Fibroblast of peridontal ligament (primary cell): ENCODE measurements around the gene PPP2R2B.
A peak's percentile ranks its signal among the peaks of the same experiment; 100 is the strongest.
"Not testable (repeated sequence)": the region's sequence is repeated elsewhere in the genome, so short reads cannot be mapped to it uniquely, and the experiment has no call there.

ENCODE experiments used
- DNase-seq: peaks from one replicate; pipeline ENCODE4 v3.0.0-alpha.2; 2010; ENCODE audit errors: extremely low read depth

Gene PPP2R2B

DNA sequence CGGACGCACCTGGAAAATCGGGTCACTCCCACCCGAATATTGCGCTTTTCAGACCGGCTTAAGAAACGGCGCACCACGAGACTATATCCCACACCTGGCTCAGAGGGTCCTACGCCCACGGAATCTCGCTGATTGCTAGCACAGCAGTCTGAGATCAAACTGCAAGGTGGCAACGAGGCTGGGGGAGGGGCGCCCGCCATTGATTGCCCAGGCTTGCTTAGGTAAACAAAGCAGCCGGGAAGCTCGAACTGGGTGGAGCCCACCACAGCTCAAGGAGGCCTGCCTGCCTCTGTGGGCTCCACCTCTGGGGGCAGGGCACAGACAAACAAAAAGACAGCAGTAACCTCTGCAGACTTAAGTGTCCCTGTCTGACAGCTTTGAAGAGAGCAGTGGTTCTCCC is 268.8 kb downstream of the PPP2R2B start:
- not testable (repeated sequence) for DNase-seq

DNA sequence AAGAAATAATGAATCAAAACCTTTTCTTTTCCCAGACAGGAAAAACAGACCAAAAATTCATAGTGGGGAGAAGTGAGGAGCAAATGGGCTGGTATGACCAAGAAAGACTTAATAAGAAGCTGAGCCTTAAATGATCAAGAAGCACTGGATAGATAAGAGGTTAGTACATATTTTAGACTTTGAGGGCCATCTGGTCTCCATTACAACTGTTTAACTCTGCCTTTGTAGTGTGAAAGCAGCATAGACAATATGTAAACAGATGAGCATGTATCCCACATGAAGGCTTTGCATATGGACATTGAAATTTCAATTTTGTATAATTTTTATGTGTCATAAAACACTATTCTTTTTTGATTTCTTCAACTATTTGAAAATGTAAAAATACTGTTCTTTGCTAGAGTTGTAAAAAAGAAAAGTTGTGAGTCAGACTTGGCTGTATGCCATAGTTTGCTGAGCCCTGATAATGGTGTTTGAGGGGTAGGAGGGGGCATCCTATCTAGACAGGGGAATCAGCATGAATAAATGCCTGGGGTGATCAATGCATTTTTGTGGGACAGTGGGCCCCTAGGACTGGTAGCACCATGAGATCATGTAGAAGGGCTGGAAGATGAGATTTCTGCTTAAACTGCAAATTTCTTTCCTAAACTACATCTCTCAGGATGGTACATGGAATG is 270.8 kb downstream of the PPP2R2B start:
- no peak for DNase-seq

DNA sequence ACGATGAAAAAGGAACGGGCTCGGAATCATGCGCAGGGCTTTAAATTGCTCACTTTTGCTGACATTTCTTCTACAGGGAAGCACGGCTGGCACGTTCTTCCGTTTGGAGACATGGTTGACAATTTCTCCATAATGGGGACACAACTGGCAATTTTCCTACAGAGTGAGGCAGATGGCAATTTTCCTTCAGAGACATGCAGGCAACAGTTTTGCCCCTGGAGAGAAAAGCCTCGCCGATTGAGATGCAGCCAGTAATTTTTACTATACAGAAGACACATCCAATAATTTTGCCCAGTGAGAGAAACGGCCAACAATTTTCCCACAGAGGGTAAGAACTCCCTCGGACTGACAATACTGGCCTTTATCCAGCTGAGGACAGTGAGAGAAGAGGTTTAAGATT is 271.7 kb downstream of the PPP2R2B start:
- DNase-seq: no peak

GRCh38 chr5:146600376-146600775 is 278.2 kb downstream of the PPP2R2B start:
- no peak for DNase-seq

DNA sequence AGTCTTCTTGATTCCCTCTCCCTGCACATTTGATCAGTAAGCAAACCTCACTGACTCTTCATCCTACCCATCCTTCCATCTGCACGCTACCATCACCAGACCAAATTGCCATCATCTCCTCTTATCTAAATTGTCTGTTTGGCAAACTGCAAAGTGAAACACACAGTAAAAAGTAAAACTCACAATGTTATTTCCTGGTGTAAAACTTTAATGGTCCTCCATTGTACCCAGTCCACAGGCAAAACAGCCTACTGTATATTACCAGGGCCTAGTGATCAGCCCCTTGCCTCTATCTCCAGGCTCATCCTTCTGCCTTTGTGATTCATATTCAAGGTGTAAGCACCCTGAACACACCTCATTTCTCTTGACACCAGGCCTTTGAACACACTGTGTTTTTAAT is 279.3 kb downstream of the PPP2R2B start:
- DNase-seq: no peak

- DNase-seq: no peak
Observed at GRCh38 chr5:146595088-146595487, 283.5 kb downstream of the PPP2R2B start.

- DNase-seq: no peak
Observed at GRCh38 chr5:146592352-146592751, 286.2 kb downstream of the PPP2R2B start.

GRCh38 chr5:146589028-146589345 is 289.6 kb downstream of the PPP2R2B start:
- DNase-seq: no peak

- no peak for DNase-seq
Observed at GRCh38 chr5:146588331-146589027, 290.1 kb downstream of the PPP2R2B start.

- DNase-seq: no peak
Observed at GRCh38 chr5:146586752-146587151, 291.8 kb downstream of the PPP2R2B start.

GRCh38 chr5:146584750-146585149 is 293.8 kb downstream of the PPP2R2B start:
- no peak for DNase-seq

DNA sequence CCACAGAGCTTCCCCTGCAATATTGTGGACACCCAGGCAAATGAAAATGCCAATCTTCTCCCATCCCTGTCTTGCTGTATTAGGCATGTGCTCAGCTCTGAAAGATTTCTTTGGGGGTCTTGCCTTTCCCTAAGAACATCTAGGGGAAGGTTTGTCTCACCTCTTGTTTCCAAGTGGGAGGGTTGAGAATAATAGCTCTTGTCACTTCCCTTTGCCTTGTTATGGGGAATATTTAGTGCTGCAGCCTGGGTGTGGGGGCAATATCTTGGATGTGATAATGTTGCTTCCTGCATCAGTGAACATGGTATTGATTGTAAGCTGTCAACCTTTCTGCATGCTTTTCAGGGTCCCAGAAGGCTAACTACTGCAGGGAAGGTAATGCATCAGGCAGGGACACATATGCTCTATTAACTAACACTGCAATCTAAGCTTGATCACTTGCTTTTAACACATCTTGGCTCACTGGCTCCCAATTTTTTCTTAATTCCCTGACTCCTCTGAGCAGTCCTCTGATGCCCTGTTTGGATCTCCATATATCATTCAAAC is 296.4 kb downstream of the PPP2R2B start:
- DNase-seq: no peak

DNA sequence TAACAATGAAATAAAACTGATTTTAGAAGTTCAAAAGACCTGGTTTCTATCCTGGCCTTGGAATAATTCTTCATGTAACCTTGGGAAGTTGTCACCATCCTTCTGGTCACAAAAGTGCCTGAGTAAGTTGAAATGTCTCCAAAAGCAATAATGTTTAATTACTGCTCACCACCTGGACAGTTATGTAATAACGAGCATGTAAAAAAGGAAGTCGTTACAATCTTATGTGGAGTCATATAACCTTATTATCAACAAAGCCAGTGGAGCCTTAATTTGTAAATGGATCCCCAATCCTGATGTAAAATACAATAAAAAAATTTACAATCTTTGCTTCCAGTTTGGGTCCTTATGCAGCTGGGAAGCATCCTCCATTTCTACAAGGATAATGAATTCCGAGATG is 298.3 kb downstream of the PPP2R2B start:
- no peak for DNase-seq

- DNase-seq: no peak
Observed at GRCh38 chr5:146574713-146575112, 303.8 kb downstream of the PPP2R2B start.

- no peak for DNase-seq
Observed at GRCh38 chr5:146568161-146568560, 310.4 kb downstream of the PPP2R2B start.

DNA sequence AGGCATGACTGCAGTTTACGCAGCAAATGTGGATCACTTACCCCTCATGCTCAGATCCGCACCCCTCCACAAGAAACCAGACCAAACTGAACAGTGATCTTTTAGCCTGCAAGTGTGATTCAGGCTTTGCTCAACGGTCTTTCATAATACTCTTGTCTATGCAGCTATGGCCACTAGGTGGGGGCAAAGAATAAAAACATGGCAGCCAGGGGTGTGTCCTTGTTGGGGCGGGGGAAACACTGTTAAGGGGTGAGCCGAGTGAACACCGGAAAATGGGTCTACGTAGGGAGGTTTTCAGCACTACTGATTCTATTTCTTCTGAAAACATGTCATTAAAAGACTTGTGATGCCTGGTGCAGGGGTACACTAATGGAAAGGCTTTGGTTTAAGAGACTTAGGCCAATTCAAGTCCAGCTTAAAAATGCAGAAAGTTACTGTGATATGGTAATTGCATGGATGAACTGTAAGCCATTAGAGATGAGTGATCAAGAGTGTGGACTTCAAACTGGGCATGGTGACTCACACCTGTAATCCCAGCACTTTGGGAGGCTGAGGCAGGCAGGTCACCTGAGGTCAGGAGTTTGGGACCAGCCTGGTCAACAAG is 312.7 kb downstream of the PPP2R2B start:
- peak; percentile 13 for DNase-seq

DNA sequence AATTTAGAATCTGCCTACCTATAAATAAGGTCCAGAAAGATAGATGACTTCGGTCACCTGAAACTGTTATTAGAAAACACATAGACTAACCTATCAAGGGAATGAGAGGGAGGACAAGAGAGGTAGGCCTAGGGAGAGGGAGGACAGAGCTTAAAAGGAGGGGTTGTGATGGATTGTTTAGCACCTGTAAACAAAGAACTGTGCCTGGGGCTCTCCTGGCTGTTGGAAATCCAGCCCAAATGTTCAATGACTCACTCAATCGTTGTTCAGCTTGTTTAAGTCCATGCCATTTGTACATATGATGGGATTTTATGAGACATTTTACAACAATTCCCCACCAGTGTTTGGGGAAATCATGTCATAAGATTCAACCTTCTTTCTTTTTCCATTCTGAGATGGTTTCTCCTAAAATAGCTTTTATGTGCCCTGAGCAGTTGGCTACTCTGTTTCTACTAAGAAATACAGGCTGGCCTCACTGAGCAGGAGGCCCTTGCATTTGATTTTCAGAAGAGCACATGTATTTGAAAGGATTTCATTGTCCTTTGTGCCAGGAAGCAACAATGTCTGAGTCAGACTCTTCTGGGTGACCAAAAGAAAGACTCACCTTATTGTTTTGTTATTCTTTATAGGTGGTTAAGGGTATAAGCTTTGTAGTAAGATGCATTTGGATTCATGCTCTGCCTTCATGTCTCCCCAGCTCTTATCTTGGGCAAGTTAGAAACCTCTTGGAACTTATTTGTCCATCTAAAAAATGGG is 314.4 kb downstream of the PPP2R2B start:
- no peak for DNase-seq

DNA sequence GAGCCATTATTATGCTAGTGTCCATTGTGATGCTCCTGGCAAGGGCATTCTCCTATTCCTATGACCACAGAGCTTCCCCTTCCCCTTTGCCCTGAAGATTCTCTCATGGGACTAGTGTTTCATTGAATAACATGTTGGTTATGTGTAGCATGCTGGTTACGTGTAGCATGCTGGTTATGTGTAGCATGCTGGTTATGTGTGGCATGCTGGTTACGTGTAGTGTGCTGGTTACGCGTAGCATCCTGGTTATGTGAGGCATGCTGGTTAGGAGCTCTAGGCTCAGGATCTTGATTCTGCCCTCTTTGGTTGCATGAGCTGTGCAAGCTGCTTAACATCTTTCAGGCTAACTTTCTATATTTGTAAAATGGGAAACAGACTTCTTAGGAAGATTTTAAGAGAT is 316.1 kb downstream of the PPP2R2B start:
- DNase-seq: no peak

GRCh38 chr5:146561711-146562110 is 316.8 kb downstream of the PPP2R2B start:
- DNase-seq: no peak

GRCh38 chr5:146560205-146560812 is 318.2 kb downstream of the PPP2R2B start:
- no peak for DNase-seq

- not testable (repeated sequence) for DNase-seq
Observed at GRCh38 chr5:146556884-146557283, 321.7 kb downstream of the PPP2R2B start.

DNA sequence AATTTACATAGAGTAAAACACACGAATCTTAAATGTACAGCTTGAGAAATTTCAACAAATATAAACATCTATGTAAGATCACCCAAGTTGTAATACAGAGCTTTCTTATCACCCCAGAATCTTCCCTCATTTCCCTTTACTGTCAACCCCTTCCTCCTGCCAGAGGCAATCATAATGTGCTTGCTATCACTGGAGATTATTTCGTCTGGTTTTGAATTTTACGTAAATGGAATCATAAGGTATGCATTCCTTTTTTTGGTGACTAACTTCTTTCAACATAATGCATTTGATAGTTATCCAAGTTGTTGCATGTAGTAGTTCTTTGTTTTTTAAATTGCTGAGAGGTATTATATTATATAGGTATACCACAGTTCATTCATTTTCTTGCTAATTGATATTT is 325.1 kb downstream of the PPP2R2B start:
- no peak for DNase-seq
